Lung (tissue), 12 donors: Measurements from ENCODE around the gene CYP2J2. TPM values are rescaled to one million over a fixed set of nuclear protein-coding genes. Genes with fewer than 3 reads are reported as not detected.

Experiments used
- ATAC-seq: fragments of 200-7000 bp; cut with Tn5 transposase; one replicate; pipeline ENCODE4 v1.9.1; 2020; ENCODE audit warnings: moderate number of reproducible peaks; ENCODE audit not compliant: insufficient read depth, low FRiP score
- DNase-seq, 3 donors: peaks; one replicate each; pipeline ENCODE4 v3.0.0-alpha.2; 2013 to 2017
- H3K27ac ChIP-seq, 2 donors: one replicate each; pipeline ENCODE4 v1.5.1; 2013; ENCODE audit warnings: mild to moderate bottlenecking in 2 of 2, moderate library complexity in 2 of 2, control low read depth in 1 of 2, inconsistent platforms in 1 of 2, low read depth in 1 of 2, low read length in 1 of 2
- H3K27me3 ChIP-seq, 3 donors: one replicate each; pipeline ENCODE4 v1.5.1; 2013; ENCODE audit warnings: low read length in 2 of 3; ENCODE audit not compliant: control insufficient read depth in 3 of 3, insufficient read depth in 3 of 3
- H3K36me3 ChIP-seq, 4 donors: one replicate each; pipeline ENCODE4 v1.5.1; 2013; ENCODE audit warnings: low read length in 4 of 4, mild to moderate bottlenecking in 1 of 4, moderate library complexity in 1 of 4; ENCODE audit not compliant: control insufficient read depth in 4 of 4, insufficient read depth in 4 of 4
- H3K4me1 ChIP-seq, 5 donors: one replicate each; pipeline ENCODE4 v1.5.1; 2013; ENCODE audit warnings: low read length in 5 of 5, mild to moderate bottlenecking in 2 of 5, moderate library complexity in 1 of 5; ENCODE audit not compliant: control insufficient read depth in 5 of 5, insufficient read depth in 5 of 5
- H3K4me3 ChIP-seq: one replicate; pipeline ENCODE4 v1.5.1; 2013; ENCODE audit warnings: mild to moderate bottlenecking, control low read depth, moderate library complexity
- H3K9ac ChIP-seq, 2 donors: one replicate each; pipeline ENCODE4 v1.5.1; 2013; ENCODE audit warnings: low read length in 2 of 2, control low read depth in 1 of 2; ENCODE audit not compliant: insufficient read depth in 1 of 2
- H3K9me3 ChIP-seq, 4 donors: one replicate each; pipeline ENCODE4 v1.5.1; 2013; ENCODE audit warnings: low read length in 3 of 4, mild to moderate bottlenecking in 1 of 4, moderate library complexity in 1 of 4; ENCODE audit not compliant: control insufficient read depth in 4 of 4, insufficient read depth in 3 of 4
- WGBS, 2 donors: extraction: QIAGEN DNeasy Blood & Tissue Kit; methylation state at CpG; one replicate each; pipeline ENCODE4 v1.1.7; 2013; 5-methylcytosine and 5-hydroxymethylcytosine counted together
- polyA plus RNA-seq, 2 donors: library from polyadenylated mRNA; stranded (reverse); fragments of 200-250 nt; gene quantifications; one replicate each; pipeline ENCODE4 v1.2.1, GENCODE V29; 2013
- total RNA-seq, 2 donors: library from RNA; depleted of rRNA in 1 of 2; stranded (reverse); fragments of >200 nt in 1 of 2; gene quantifications; one replicate each; pipeline ENCODE4 v1.2.1, GENCODE V29; 2014 to 2021
- TF ChIP-seq, protein P1 (sequence below): IDR thresholded peaks from 2 replicates; pipeline ENCODE4 v1.5.1; 2012; ENCODE audit warnings: mild to moderate bottlenecking; ENCODE audit errors: control extremely low read depth, extremely low read depth
- donor health status: control.
- donor health status: control.
- donor health status: Bipolar disorder and iron deficiency.
- donor health status: healthy.
- donor health status: DM: yes; HTN: yes; CAD: no.

CYP2J2 gene
- total and polyA plus RNA-seq, 4 donors, result 2.4 to 5.0 (median 3.3) TPM

DNA sequence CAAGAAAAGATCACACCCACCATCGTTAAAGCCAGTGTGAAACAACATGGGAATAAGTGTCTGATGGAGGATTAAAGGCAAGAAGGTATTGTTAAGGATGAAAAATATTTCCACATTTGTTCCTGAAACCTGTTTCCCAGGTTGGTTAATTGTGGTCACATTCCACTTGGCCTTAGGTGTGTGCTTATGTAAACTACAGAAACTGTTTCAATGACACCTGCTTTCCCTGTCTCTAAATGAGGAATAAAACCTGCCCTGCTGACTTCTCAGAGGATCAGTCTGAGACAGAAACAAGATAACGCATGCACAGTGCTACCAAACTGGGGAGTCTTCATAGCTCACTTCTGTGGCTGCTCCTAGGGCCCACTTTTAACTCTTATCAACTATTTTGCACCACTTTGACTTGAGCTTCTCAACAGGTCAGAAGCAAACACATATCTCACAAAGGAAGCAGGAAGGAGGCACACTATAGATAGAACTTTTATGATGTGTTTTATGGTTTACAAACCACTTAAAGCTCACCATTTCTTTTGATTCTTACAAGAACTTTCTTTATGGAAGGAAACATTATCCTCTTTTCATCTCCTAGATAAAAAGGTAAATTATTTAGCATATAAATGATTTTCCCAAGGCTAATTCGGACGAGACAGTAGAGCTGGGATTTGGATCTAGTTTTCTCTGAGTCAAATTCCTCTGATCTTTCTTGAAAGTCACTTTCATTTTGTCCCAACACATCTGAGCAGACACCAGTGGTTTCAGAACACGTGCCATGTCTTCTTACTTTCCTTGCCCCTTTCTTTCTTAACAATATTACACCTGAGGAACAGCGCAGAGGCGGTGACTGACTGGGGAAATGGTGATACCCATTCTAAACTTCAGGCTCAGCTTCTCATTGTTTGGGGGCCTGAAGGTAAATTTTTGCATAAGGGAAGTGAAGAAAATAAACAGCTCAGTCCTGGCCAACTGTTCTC lies 33.4 kb downstream of the CYP2J2 start:
- no peaks in the 10 kb centered on the region for H3K36me3 ChIP-seq
- H3K4me3 ChIP-seq, result no peak overlapping the region
- peak; percentile 15 to 75 (median 58) for DNase-seq
- no peak overlapping the region for H3K9ac ChIP-seq
- peak overlapping the region in 1 of 2 donors; percentile 74 for H3K27ac ChIP-seq
- WGBS, 2 donors, result 78 to 85% methylated on average over 7 of the region's 7 CpGs
- no peaks in the 10 kb centered on the region for H3K27me3 ChIP-seq
- H3K4me1 ChIP-seq, result peaks cover 0 to 6% (median 0%) of the 10 kb centered on the region in 5 donors
- ATAC-seq, result peak; percentile 60
- TF ChIP-seq, protein P1, sequence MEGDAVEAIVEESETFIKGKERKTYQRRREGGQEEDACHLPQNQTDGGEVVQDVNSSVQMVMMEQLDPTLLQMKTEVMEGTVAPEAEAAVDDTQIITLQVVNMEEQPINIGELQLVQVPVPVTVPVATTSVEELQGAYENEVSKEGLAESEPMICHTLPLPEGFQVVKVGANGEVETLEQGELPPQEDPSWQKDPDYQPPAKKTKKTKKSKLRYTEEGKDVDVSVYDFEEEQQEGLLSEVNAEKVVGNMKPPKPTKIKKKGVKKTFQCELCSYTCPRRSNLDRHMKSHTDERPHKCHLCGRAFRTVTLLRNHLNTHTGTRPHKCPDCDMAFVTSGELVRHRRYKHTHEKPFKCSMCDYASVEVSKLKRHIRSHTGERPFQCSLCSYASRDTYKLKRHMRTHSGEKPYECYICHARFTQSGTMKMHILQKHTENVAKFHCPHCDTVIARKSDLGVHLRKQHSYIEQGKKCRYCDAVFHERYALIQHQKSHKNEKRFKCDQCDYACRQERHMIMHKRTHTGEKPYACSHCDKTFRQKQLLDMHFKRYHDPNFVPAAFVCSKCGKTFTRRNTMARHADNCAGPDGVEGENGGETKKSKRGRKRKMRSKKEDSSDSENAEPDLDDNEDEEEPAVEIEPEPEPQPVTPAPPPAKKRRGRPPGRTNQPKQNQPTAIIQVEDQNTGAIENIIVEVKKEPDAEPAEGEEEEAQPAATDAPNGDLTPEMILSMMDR, result no peak
- peaks cover 0 to 3% (median under 1%) of the 10 kb centered on the region in 4 donors for H3K9me3 ChIP-seq

DNA sequence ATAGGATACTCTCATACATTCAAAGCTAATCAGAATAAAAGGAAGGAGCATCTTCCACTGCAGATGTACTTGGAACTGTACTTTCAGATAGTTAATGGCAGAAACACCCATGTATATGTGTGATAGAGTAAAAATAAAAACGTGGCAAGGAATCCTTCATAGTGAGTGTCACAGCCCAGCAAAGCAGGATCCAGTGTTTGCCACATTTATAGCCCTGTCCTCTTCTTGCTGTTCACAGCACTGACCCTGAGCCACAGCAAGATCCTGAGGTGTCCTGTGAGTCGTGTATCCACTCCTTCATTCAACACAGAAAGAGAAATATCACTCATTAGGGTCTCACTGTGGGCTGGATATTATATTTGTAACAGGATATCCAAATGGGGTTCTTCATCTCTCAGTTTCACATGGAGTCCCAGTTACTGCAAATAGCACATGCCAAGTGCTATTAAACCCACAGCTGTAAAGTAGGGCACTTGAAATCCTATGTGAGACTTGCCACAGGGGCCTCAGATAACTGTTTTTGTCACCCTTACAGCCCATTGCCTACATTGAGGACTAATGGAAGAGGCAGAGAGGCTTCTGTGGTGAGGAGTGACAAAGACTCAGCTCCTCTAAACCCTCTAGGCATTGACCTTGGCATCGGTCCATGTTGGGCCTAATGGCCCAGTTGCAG lies 41.3 kb downstream of the CYP2J2 start:
- Histone ChIP-seq H3K9me3 (peaks cover 0 to 4% (median 2%) of the 10 kb centered on the region in 4 donors), H3K27me3 (no peaks in the 10 kb centered on the region), H3K4me1 (no peaks in the 10 kb centered on the region), H3K27ac (no peak overlapping the region), H3K36me3 (no peaks in the 10 kb centered on the region), H3K4me3 (no peak overlapping the region), H3K9ac (no peak overlapping the region)
- 57 to 82% methylated on average over 3 of the region's 3 CpGs for WGBS, 2 donors
- TF ChIP-seq, protein P1, result no peak
- ATAC-seq (no peak), DNase-seq (no peak)

DNA sequence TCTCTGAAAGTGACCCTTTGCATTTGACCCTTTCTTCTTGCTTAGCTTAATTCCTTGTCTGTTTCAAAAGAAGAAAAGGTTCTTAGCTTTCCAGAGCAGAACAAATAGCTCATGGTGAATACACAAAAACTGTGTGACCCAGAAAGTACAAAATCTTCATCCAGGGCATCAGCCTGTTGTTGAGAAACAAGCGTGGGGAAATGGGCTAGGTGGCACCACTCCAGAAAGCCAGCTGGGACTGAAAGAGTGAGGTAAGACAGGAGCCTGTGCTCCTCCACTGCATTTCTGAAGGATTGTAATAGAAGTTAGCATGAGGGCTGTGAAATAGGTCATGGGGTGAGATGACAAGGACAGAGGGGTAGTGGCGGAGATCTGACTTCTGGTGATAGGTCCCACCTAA lies 45.8 kb downstream of the CYP2J2 start:
- no peak overlapping the region for H3K27ac ChIP-seq
- DNase-seq (peak in 2 of 3 donors; percentile 35 to 55), ATAC-seq (no peak)
- no peaks in the 10 kb centered on the region for H3K36me3 ChIP-seq
- no peak overlapping the region for H3K4me3 ChIP-seq
- TF ChIP-seq, protein P1, result no peak
- H3K9ac ChIP-seq, result no peak overlapping the region
- no peaks in the 10 kb centered on the region for H3K4me1 ChIP-seq
- H3K9me3 ChIP-seq, result peaks cover 0 to 5% (median under 1%) of the 10 kb centered on the region in 4 donors
- WGBS, 2 donors, result 66 to 80% methylated on average over 2 of the region's 2 CpGs
- H3K27me3 ChIP-seq, result no peaks in the 10 kb centered on the region
